GM03348 (cell line): Measurements from ENCODE around the gene PRRC2B.

Source experiments
- DNase-seq: peaks from one replicate; pipeline ENCODE4 v3.0.0; 2012; ENCODE audit warnings: low spot score

The PRRC2B gene

DNA sequence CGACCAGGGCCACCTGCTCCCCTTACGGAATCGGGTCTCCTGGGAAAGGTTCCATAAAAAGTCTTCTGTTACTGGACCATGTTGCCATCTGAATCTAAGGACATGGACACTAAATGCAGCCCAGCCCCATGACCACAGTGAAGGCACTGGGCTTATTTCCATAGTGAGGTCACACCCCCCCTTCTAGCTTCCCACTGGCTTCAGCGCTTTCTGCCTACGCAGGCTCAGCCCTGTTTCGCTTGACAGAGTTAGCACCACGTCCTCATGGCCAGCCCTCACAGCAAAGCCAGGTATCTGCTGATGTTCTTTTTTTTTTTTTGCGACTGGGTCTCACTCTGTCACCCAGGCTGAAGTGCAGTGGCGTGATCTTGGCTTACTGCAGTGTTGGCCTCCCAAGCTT, 123.0 kb downstream of the PRRC2B start:
- no peak for DNase-seq

DNA sequence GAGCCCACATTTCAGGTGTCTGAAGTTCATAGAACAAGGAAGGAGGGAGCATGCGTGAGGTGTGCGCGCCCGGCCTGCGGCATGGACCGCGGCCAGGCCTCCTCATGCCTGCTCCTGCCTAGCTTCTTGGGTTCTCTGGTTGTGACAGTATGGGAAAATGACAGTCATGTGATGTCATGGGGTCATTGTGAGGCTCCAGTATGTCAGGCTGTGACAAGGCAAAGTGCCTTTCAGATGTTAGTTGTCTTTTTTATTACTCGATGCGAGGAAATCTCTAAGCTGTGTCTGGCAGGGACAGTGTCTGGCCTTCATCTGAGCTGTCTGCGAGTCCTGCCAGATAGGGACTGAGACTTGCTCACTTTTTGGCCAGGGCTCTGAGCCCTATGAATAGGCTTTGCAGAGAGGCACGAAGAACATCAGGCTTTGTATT, 123.9 kb downstream of the PRRC2B start:
- DNase-seq = no peak

DNA sequence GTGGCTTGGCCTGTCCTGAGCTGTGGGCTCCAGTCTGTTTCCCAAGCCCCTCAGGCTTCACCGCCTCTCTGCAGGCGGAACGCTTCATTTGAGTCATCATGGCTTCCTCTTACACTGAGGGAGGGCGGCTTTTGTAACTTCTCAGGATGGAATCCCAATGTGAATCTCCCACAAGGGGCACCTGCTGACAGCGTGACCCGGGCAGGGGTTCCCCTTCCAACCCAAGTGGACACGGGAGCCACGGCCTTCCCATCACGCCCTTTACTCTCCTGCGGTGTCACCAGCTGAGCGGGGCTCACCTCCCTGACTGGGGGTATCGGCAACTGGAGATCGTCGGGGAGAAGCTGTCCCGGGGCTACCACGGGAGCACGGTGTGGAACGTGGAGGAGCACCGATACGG, 124.7 kb downstream of the PRRC2B start:
- no peak for DNase-seq

DNA sequence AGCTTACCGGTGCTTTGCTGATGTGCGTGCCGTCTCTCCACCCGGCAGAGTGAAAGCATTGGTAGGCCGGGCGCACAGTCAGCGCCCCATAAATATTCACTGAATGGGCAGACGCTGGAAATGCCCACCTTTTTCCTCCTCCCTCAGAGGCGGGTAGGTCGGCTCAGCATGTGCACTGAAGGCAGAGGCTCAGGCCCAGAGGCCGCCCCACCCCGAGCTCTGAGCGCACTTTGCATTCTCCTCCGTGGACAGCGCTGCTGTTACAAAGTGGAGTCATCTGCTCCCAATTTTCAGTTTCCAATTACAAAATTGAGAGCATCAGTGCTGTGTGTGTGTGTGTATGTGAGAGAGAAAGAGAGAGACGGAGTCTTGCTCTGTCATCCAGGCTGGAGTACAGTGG, 126.6 kb downstream of the PRRC2B start:
- no peak for DNase-seq

DNA sequence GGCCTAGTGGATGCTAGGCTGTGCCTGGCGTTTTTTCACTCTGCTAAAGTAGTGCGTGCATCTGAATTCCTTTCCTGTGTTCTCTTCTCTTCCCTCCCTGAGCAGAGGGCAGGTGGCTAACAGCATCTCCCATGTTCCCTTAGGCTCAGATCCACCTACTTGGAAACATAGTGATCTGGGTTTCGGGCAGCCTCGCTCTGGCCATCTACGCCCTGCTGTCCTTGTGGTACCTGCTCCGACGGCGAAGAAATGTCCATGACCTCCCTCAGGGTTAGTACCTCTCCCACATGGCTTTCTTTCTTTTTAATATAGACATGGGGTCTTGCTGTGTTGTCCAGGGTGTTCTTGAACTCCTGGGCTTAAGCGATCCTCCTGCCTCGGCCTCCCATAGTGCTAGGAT, 127.3 kb downstream of the PRRC2B start:
- no peak for DNase-seq

DNA sequence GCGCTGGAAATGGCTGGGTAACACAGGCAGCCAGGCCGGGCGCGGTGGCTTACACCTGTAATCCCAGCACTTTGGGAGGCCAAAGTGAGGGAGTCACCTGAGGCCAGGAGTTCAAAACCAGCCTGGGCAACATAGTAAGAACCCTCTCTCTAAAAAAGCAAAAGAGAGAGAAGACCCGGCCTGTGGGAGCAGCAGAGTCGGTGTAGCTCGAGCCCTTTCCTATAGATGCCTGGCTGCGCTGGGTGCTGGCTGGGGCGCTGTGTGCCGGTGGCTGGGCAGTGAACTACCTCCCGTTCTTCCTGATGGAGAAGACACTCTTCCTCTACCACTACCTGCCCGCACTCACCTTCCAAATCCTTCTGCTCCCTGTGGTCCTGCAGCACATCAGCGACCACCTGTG, 127.9 kb downstream of the PRRC2B start:
- no peak for DNase-seq

DNA sequence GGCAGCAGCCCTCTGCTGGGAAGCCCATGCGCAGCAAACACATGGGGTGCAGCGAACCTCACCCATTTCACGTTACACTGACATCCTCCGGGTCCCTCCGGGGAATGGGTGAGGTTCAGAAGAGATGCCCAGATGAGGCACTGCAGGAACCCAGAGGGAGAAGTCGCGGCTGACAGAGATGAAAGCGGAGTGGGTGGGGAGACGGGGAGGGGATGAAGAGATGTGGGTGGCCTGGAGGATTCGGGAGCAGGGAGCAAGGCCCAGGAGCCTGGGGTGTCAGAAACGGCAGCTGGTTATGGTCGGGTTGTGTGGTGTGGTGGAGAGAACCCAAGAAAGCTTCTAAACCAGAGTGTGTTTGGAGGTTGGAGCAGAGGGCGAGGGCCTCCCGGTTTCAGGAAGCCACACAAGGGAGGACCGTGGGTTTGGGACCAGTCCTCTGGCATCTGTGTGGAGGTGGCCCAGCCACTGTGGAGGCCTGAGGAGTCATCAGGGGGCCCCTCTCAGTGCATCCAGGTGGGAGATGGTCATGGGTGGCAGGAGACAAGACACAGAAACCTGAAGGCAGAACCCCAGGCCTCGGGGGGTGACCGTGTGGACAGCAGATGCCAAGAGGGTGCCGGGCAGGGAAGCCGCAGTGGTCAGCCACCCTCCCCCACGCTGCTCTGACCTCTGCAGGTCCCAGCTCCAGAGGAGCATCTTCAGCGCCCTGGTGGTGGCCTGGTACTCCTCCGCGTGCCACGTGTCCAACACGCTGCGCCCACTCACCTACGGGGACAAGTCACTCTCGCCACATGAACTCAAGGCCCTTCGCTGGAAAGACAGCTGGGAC, 128.6 kb downstream of the PRRC2B start:
- no peak for DNase-seq

DNA sequence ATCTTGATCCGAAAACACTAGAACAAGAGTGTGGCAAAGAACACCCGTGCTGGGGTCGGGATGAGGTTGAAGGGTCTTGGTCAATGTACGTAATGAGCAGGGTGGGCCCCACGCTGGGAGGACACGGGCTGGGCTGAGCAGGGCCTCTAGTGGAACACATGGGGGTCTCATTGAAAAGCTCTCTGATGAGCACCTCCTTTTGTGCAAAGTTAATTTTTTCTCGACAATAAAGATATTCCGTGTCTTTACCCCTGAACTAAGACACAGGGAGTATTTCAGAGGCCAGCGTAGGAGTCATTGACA, 129.2 kb downstream of the PRRC2B start:
- DNase-seq = no peak

DNA sequence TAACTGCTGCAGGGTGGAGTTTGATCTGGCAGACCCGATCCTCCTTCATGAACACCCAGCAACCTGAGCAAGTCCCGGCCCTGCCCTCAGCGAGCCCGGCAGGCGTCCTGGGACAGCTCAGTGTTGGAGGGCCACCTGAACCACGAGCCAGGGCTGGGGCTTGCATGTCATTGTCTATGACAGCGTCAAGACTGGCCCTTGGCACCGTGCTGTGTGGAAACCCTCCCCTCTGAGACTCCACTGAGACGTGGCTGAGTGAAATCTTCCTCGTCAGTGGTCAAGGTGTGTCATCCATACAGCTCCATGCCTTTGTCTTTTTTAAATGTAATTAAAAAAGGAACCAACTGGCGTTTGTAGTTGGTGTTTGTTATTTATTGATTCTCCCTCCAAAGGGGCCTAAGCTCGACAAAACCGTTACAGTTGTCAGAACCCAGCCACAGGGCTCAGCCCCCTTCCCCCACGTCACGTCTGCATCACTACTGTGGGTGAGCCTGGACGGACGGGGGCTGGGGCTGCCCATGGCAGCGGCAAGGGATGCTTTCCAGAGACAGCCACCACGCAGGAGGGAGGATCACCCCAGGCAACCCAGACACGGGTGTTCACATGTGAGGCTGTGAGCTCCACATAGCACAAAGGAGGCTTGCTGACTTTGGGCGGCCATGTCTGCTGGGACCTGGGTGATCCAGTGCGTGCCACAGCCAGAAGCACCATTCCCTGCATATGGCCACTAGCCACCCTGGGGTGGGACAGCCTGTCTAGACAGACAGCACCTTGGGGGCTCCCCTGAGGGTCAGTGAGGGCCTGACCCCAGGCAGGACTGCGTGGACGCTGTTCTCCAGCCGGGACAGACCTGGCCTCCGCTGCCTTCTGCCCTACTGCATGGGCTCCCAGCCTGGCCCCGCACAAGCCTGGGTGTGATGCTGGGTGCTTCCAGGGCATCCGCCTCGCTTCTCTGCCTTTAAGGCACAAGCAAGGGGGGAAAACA, 129.9 kb downstream of the PRRC2B start:
- DNase-seq = no peak

DNA sequence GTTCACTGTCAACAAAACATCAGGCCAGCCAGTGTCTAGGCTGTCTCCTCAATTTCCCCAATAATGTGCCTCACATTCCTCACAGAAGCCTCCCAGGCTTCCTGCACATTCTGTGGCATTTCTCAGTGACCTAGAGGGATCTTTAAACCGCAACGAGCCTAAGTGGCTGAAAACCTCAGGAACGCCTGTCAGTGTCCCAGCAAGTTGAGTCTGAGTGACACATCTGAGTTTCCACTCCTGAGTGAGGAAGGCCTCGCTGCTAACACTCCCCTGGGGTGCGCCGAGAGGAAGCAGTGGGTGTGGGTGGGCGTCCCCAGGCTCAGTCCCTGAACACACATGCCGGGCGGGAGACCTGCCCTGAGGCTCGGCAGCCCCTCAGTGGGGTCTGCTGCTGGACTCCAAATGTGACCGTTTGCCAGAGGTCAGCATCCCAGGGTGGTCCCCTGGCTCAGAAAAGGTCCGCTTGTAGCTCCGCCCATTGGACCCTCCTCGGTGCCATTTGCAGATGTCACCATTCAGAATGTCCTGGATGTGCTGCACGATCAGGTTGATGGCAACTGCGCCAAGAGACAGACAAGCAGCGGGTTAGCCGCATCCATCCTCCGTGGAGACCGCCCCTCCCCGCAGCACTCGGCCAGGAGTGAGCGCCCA, 130.9 kb downstream of the PRRC2B start:
- no peak for DNase-seq

DNA sequence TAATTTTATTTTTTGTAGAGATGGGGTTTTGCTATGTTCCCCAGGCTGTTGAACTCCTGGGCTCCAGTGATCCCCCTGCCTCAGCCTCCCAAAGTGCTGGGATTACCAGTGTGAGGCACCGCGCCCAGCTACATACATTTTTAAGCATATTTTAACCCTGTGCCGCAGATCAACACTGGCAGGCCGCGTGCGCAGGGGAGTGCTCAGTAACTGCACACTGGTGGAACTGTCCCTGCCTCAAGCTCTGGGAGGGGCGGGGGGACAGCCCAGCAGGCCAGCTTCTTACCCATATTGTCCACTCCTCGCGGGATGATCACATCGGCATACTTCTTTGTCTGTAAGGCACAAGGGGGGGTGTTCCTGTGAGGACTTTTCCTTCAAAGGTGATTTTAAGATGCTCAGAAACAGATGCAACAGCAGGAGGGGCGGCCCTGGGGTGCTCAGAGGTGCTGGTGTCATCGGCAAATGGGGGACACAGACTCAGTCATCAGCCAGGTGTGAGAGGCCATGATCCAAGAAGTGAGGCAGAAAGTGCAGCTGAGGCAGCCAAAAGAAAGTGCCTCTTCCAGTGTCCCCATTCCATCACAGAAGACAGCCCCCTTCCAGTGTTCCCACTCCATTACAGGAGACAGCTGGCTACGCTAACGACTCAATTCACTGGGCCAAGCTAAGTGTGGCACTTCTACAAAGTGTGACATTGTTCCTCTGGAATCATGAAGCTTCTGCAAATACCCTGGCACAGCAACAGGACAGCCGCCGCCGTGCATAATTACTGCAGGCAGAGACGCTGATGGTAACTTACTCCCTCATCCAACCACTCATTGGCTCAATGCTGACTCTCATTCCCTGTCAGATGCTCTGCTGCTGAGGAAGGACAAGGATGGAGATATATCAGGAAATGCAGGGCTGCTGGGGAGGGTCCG, 132.0 kb downstream of the PRRC2B start:
- no peak for DNase-seq

DNA sequence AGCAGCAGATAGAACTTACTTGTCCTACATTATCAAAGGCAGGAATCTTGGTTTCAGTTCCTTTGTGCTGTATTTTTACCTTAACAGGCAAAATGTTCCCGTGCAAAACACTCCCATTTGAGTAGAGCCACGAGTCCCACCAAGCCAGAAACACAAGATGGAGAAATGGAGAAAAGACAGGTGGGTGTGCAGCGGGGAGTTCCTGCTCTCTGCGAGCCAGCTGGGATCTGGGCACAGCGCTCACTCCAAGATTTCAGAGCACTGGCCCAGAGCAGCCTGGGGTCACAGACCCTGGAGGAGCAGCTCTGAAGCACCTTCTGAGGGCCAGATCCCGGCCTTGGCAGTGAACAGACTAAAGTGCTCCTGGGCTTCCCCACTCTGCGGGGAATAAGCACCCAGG, 134.3 kb downstream of the PRRC2B start:
- no peak for DNase-seq

DNA sequence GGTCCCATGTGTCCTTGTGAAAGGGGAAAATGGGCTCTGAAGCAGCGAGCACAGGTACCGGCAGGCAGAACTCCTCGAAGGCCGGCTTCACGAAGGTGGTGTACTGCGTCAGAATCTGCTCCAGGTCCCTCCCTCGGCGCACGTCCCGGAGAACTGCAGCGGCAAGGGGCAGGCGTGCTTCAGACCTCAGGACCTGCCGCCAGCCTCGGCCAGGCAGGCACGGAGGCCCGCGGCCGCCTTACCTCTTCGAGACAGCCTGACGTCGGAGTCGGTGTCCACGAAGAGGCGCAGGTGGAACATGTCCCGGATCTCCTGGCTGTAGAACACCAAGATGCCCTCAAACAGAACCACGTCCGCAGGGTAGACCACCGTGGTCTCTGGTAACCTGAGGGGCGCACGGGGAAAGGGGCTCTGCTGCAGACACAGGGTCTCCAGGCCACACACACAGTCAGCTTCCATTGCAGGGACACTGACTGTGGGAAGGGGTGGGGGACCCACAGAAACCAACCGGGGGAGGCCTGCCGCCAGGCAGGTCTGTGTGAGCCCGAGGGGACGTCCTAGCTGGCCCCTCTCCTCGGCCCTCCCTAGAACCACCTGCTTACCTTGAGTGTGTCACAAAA, 135.1 kb downstream of the PRRC2B start:
- no peak for DNase-seq

DNA sequence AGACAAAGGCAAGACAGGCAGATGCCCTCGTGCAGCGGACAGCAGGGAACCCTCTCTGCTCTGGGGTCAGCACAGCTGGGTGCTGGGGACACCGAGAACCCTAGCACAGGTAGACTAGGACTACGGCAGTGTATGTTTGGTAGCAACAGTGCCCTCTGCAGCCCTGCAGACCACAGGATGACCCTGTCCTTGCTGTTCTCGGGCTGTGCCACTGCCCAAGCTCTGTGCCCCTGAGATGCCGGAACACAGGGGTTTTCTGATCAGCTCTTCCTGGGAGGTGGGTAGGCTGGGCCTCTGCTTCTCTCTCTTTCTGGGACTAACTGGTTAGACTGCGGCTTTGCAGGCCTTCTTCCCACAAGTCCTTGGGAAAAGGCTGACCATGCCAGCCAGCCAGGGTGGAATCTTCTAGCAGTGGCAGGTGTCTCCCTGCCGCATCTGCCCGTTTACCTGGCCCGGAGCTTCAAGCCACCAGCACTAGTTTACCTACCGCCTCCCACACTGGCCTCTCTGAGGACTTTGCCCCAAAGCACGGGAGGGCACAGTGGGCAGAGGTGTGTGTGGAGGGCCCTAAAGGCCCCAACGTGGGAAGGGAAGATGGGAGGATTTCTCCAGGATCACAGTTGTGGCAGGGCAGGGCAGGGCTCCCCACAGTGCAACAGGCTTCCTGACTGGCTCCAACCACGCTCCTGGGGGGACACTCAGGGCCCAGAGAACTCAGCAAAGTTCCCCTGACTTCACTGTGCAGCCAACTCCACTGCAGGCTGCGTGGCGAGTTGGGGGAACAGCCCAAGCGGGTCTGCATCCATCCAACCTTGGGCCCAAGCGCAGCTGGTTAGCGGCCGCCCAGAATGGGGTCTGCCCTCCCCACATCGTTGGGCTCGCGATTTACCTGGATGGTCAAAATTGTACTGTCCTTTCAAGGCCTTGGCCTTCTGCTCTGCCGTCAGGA, 136.0 kb downstream of the PRRC2B start:
- DNase-seq = no peak

DNA sequence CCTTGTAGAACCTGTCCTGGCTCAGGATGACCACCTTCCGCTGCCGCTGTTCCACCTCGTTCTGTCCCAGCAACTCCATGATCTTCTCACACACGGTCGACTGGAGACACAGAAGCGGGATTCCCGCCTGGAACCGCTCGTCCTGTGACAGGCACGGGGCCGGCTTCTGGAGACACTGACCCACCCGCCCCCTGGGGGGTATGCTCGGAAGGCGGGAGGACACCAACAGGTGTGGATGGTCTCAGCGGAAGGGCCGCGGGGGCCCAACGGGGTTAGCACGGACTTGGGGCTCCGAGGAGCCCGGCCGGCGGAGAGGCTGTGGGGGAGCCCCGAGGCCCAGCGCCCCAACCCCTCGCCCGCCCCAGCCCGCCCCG, 136.6 kb downstream of the PRRC2B start:
- peak; percentile 77 for DNase-seq

DNA sequence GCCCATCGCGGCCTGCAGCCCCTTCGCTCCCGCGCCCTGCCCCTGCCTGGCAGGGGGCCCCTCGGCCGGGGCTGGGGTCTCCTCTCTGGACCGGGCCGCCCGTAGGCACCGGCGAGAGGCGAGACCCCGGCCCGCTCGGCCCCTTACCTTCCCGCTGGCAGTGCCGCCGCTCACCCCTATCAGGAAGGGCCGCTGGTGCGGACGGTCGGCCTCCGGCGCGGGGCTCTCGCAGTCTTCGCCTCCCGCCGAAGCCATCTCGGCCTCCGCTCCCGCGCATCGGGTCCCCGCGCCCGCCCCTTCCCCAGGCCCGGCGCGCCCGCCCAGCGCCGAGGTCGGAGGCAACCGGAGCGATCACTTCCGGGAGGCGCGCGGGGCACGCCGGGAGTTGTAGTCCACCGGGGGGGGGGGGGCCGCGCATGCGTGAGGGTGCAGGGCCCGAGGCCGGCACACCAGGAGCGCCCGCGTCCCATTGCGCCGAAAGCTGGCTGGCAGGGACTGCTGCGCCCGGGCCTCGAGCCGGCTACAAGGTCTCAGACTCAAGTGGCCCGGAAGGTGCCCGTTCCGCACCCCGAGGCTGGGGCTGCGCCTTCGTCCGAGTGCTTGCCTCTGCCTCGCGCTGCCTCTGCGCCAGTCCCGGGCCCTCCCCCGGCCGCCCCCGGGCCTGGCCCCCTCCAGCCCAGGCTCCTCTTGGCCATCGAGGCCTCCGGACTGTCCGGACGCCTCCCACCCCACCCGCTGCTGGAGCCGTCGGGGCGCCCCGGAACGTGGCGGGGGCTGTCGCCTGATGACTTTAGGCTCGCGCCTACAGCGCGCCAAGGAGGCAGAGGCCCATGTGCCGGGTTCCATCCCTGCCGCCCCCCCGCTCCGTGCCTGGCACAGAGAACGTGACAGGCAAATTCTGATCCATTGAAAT, 137.3 kb downstream of the PRRC2B start, which contains the start of gene UCK1:
UCK1 (minus strand) TSS at position 344 of the 913 bp plus-strand sequence; CDS start at position 255, 89 bp downstream.
- peak; percentile 100 for DNase-seq

DNA sequence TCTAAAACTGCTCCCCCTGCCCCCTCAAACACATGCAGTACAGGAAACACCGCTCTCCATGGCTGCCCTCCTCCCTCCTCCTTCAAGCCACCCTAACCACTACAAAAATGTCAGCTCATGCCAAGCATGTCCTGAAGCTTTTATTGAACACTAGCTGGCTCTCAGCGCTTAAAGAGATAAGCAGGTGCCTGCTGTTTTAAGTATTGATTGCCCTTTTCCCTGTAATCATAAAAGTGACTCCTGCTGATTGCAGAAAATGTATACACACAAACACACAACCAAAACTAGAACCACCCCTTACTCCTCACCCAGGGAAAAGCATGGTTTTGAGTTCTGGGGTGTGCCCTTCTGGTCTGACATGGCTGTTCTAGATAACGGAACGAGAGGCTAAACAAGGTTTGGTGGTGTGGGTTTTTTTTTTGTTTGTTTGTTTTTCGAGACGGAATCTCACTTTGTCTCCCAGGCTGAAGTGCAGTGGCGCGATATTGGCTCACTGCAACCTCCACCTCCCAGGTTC, 140.9 kb downstream of the PRRC2B start:
- DNase-seq = no peak

DNA sequence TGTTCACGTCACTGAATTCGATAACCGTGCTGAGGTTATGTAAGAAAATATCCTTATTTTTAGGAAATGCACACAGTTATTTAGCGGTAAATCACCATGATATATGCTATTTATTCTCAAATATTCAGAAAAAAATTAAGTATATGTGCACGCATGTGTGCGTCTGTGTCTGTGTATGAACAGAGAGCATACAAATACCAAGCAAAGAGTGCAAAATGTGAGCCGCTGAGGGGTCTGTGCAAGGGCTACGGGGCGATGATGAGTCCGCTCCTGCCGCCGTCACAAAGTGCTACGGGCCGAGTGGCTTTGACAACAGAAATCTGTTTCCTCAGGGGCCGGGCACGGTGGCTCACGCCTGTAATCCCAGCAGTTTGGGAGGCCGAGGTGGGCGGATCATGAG, 144.1 kb downstream of the PRRC2B start:
- no peak for DNase-seq
